Breast epithelium (tissue), 3 donors: ENCODE measurements around the gene UBE2G1.

Source experiments
- POLR2A ChIP-seq: fragments of 450-650 bp; IDR thresholded peaks from one replicate; pipeline ENCODE4 v1.6.1; 2016; ENCODE audit warnings: antibody characterized with exemption, mild to moderate bottlenecking, moderate library complexity
- TF ChIP-seq, protein P1 (sequence below), 3 donors: fragments of 450-650 bp; IDR thresholded peaks; one replicate each; pipeline ENCODE4 v1.5.1; 2016 to 2017; ENCODE audit warnings: antibody characterized with exemption in 3 of 3, mild to moderate bottlenecking in 3 of 3, moderate library complexity in 3 of 3

DNA sequence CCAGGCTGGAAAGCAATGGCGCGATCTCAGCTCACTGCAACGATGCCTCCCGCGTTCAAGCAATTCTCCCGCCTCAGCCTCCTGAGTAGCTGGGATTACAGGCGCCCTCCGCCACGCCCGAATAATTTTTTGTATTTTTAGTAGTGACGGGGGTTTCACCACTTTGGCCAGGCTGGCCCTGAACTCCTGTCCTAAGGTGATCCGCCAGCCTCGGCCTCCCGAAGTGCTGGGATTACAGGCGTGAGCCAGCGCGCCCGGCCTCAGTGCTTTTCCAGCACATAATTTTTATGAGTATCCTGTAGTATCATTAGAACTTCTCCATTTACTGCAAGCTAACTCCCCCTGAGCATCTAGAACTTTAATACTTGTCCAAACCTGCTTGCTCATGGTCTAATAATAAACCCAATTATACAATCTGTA, 1.8 kb downstream of the UBE2G1 start:
- TF ChIP-seq, protein P1, sequence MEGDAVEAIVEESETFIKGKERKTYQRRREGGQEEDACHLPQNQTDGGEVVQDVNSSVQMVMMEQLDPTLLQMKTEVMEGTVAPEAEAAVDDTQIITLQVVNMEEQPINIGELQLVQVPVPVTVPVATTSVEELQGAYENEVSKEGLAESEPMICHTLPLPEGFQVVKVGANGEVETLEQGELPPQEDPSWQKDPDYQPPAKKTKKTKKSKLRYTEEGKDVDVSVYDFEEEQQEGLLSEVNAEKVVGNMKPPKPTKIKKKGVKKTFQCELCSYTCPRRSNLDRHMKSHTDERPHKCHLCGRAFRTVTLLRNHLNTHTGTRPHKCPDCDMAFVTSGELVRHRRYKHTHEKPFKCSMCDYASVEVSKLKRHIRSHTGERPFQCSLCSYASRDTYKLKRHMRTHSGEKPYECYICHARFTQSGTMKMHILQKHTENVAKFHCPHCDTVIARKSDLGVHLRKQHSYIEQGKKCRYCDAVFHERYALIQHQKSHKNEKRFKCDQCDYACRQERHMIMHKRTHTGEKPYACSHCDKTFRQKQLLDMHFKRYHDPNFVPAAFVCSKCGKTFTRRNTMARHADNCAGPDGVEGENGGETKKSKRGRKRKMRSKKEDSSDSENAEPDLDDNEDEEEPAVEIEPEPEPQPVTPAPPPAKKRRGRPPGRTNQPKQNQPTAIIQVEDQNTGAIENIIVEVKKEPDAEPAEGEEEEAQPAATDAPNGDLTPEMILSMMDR (IDR thresholded peaks at IDR 0.05), result no peak
- TF ChIP-seq POLR2A, result no peak
